ENCODE results near the gene MEF2C.
A peak's percentile ranks its signal among the peaks of the same experiment; 100 is the strongest.

MEF2C gene

GRCh38 chr5:88748666-88749065 is 134.3 kb downstream of the MEF2C start:
- no peak for DNase-seq

GRCh38 chr5:88746438-88746882 is 136.5 kb downstream of the MEF2C start:
- DNase-seq, result no peak

- DNase-seq, result no peak
Measured at GRCh38 chr5:88745093-88745696, 137.8 kb downstream of the MEF2C start.

- DNase-seq, result no peak
Measured at GRCh38 chr5:88743231-88743834, 139.7 kb downstream of the MEF2C start.

GRCh38 chr5:88741964-88742363 is 141.0 kb downstream of the MEF2C start:
- no peak for DNase-seq

GRCh38 chr5:88740604-88741185 is 142.3 kb downstream of the MEF2C start:
- no peak for DNase-seq

- DNase-seq, result no peak
Measured at GRCh38 chr5:88736494-88736893, 146.5 kb downstream of the MEF2C start.

GRCh38 chr5:88734983-88735382 is 148.0 kb downstream of the MEF2C start:
- DNase-seq, result no peak

GRCh38 chr5:88734191-88734640 is 148.8 kb downstream of the MEF2C start:
- DNase-seq, result peak; percentile 8

- DNase-seq, result peak; percentile 94
Measured at GRCh38 chr5:88732862-88733261, 150.1 kb downstream of the MEF2C start.

- no peak for DNase-seq
Measured at GRCh38 chr5:88732181-88732633, 150.8 kb downstream of the MEF2C start.

- DNase-seq, result no peak
Measured at GRCh38 chr5:88729829-88730182, 153.2 kb downstream of the MEF2C start.

GRCh38 chr5:88729084-88729828 is 153.7 kb downstream of the MEF2C start:
- DNase-seq, result peak; percentile 84

- DNase-seq, result peak; percentile 37
Measured at GRCh38 chr5:88727705-88728313, 155.2 kb downstream of the MEF2C start.

- no peak for DNase-seq
Measured at GRCh38 chr5:88725454-88725853, 157.5 kb downstream of the MEF2C start.

GRCh38 chr5:88724201-88724600 is 158.8 kb downstream of the MEF2C start:
- DNase-seq, result peak; percentile 6

- no peak for DNase-seq
Measured at GRCh38 chr5:88722546-88723073, 160.4 kb downstream of the MEF2C start.

- no peak for DNase-seq
Measured at GRCh38 chr5:88719434-88719833, 163.6 kb downstream of the MEF2C start.

GRCh38 chr5:88718736-88719135 is 164.2 kb downstream of the MEF2C start:
- DNase-seq, result no peak

GRCh38 chr5:88716101-88716500 is 166.9 kb downstream of the MEF2C start:
- DNase-seq, result no peak

- no peak for DNase-seq
Measured at GRCh38 chr5:88715503-88715902, 167.5 kb downstream of the MEF2C start.

- DNase-seq, result peak; percentile 2
Measured at GRCh38 chr5:88713818-88714217, 169.2 kb downstream of the MEF2C start.
